ENCODE results near the gene GALNT6. TPM values are rescaled to one million over a fixed set of nuclear protein-coding genes. Genes with fewer than 3 reads are reported as not detected.
A peak's percentile ranks its signal among the peaks of the same experiment; 100 is the strongest.

GALNT6 gene
- total RNA-seq, 2 donors from 2014 or later: 24.7 to 27.1 TPM

- no peaks in the 10 kb centered on the region for H3K4me1 ChIP-seq
Observed at GRCh38 chr12:51360315-51360714, 30.9 kb downstream of the GALNT6 start.

GRCh38 chr12:51359851-51360250 is 31.4 kb downstream of the GALNT6 start:
- no peak overlapping the region for H3K4me3 ChIP-seq
- no peaks in the 10 kb centered on the region for H3K9me3 ChIP-seq
- TF ChIP-seq CTCF (IDR thresholded peaks at IDR 0.05): no peak
- intact Hi-C loops (cut with DNase I): no loop called here
- H3K9ac ChIP-seq (ENCODE audit: low read depth in 2 of 2, low read length in 2 of 2): no peak overlapping the region
- no peaks in the 10 kb centered on the region for H3K27me3 ChIP-seq
- no peaks in the 10 kb centered on the region for H3K36me3 ChIP-seq
- no peak overlapping the region for H3K27ac ChIP-seq
- no peaks in the 10 kb centered on the region for H3K4me1 ChIP-seq
- DNase-seq: no peak

More at GRCh38 chr12:51360315-51360714, 30.9 kb downstream of the GALNT6 start:
- no peaks in the 10 kb centered on the region for H3K9me3 ChIP-seq
- H3K9ac ChIP-seq (ENCODE audit: low read depth in 2 of 2, low read length in 2 of 2): no peak overlapping the region
- TF ChIP-seq CTCF (IDR thresholded peaks at IDR 0.05): no peak
- H3K36me3 ChIP-seq: no peaks in the 10 kb centered on the region
- no peak for DNase-seq
- no peaks in the 10 kb centered on the region for H3K27me3 ChIP-seq
- intact Hi-C loops (cut with DNase I): no loop called here
- H3K4me3 ChIP-seq: no peak overlapping the region
- H3K27ac ChIP-seq: no peak overlapping the region

GRCh38 chr12:51358496-51358895 is 32.7 kb downstream of the GALNT6 start:
- no peak for DNase-seq

GRCh38 chr12:51357374-51358047 is 33.7 kb downstream of the GALNT6 start:
- no peaks in the 10 kb centered on the region for H3K36me3 ChIP-seq

More at GRCh38 chr12:51358496-51358895, 32.7 kb downstream of the GALNT6 start:
- no peaks in the 10 kb centered on the region for H3K9me3 ChIP-seq
- H3K27me3 ChIP-seq: no peaks in the 10 kb centered on the region
- H3K4me3 ChIP-seq: no peak overlapping the region
- TF ChIP-seq CTCF (IDR thresholded peaks at IDR 0.05): no peak
- no peaks in the 10 kb centered on the region for H3K36me3 ChIP-seq
- H3K4me1 ChIP-seq: no peaks in the 10 kb centered on the region
- no peak overlapping the region for H3K9ac ChIP-seq (ENCODE audit: low read depth in 2 of 2, low read length in 2 of 2)
- no peak overlapping the region for H3K27ac ChIP-seq
- intact Hi-C loops (cut with DNase I): no loop called here

GRCh38 chr12:51351913-51352532 is 39.2 kb downstream of the GALNT6 start:
- no peaks in the 10 kb centered on the region for H3K27me3 ChIP-seq
- intact Hi-C loops (cut with DNase I): no loop called here
- no peak overlapping the region for H3K4me3 ChIP-seq
- no peaks in the 10 kb centered on the region for H3K36me3 ChIP-seq
- peak overlapping the region in 1 of 2 donors; percentile 12 for H3K9ac ChIP-seq (ENCODE audit: low read depth in 2 of 2, low read length in 2 of 2)
- peak; percentile 52 for DNase-seq
- no peaks in the 10 kb centered on the region for H3K4me1 ChIP-seq
- no peaks in the 10 kb centered on the region for H3K9me3 ChIP-seq
- no peak overlapping the region for H3K27ac ChIP-seq
- TF ChIP-seq CTCF (IDR thresholded peaks at IDR 0.05): peak; percentile 55

More at GRCh38 chr12:51357374-51358047, 33.7 kb downstream of the GALNT6 start:
- no peak overlapping the region for H3K9ac ChIP-seq (ENCODE audit: low read depth in 2 of 2, low read length in 2 of 2)
- no peak overlapping the region for H3K27ac ChIP-seq
- intact Hi-C loops (cut with DNase I): no loop called here
- TF ChIP-seq CTCF (IDR thresholded peaks at IDR 0.05): no peak
- H3K27me3 ChIP-seq: no peaks in the 10 kb centered on the region
- H3K4me3 ChIP-seq: no peak overlapping the region
- no peak for DNase-seq
- no peaks in the 10 kb centered on the region for H3K4me1 ChIP-seq
- no peaks in the 10 kb centered on the region for H3K9me3 ChIP-seq

All from colonic mucosa (tissue), 4 donors.